CD4-positive, alpha-beta T cell (primary cell): ENCODE data around the gene TADA3. TPM values are rescaled to one million over a fixed set of nuclear protein-coding genes. Genes with fewer than 3 reads are reported as not detected.

Experiments used
- ATAC-seq: fragments of 200-7000 bp; cut with Tn5 transposase; one replicate; pipeline ENCODE4 v1.10.0; 2022; ENCODE audit warnings: mild to moderate bottlenecking; ENCODE audit not compliant: poor library complexity
- CTCF ChIA-PET: fragments of 350-600 bp; sonication (Branson Sonifier 250); formaldehyde crosslinking; loops from one replicate; lab custom pipeline; 2021; ENCODE audit warnings: antibody characterized with exemption, inconsistent platforms; lab: Charles Lee
- POLR2A ChIA-PET: fragments of 350-600 bp; sonication (Branson Sonifier 250); formaldehyde crosslinking; loops from one replicate; lab custom pipeline; 2021; ENCODE audit warnings: antibody characterized with exemption, inconsistent platforms; lab: Charles Lee
- DNase-seq, 14 experiments: peaks; one replicate each; pipeline ENCODE4 v3.0.0-alpha.2; 2013 to 2020; ENCODE audit warnings: mixed read lengths in 2 of 14
- H3K27ac ChIP-seq, 2 donors: one replicate each; pipeline versions ENCODE4 v1.5.1 to v1.7.0; 2013; ENCODE audit warnings: low read length in 2 of 2, low read depth in 1 of 2, mild to moderate bottlenecking in 1 of 2
- H3K27me3 ChIP-seq, 2 experiments: 1 replicate in 1 of 2; 2 replicates in 1 of 2; pipeline versions ENCODE4 v1.6.1 to v1.7.0; 2013; ENCODE audit warnings: low read length in 2 of 2, control low read depth in 1 of 2, mild to moderate bottlenecking in 1 of 2, moderate library complexity in 1 of 2; ENCODE audit not compliant: insufficient read depth in 2 of 2, control insufficient read depth in 1 of 2
- H3K36me3 ChIP-seq: one replicate; pipeline ENCODE4 v1.6.1; 2013; ENCODE audit warnings: low read length, control low read depth; ENCODE audit not compliant: insufficient read depth
- H3K4me1 ChIP-seq: one replicate; pipeline ENCODE4 v1.6.1; 2013; ENCODE audit warnings: low read length, control low read depth; ENCODE audit not compliant: insufficient read depth
- H3K4me3 ChIP-seq: one replicate; pipeline ENCODE4 v1.5.1; 2013; ENCODE audit warnings: mild to moderate bottlenecking, low read length, moderate library complexity
- H3K9me3 ChIP-seq, 2 experiments: 1 replicate in 1 of 2; 2 replicates in 1 of 2; pipeline versions ENCODE4 v1.6.1 to v1.7.0; 2013; ENCODE audit warnings: low read length in 2 of 2, mild to moderate bottlenecking in 2 of 2, control low read depth in 1 of 2, moderate library complexity in 1 of 2; ENCODE audit not compliant: control insufficient read depth in 1 of 2, insufficient read depth in 1 of 2
- H3K27ac Mint-ChIP-seq: one replicate; pipeline ENCODE4 v1.8.0; 2020; ENCODE audit warnings: mixed read lengths
- H3K27me3 Mint-ChIP-seq: one replicate; pipeline ENCODE4 v1.8.0; 2021; ENCODE audit warnings: mixed read lengths
- H3K36me3 Mint-ChIP-seq: one replicate; pipeline ENCODE4 v1.8.0; 2021; ENCODE audit warnings: low read depth, mixed read lengths
- H3K4me1 Mint-ChIP-seq: one replicate; pipeline ENCODE4 v1.8.0; 2021; ENCODE audit warnings: low read depth, mixed read lengths
- H3K4me3 Mint-ChIP-seq: one replicate; pipeline ENCODE4 v1.8.0; 2020; ENCODE audit warnings: mild to moderate bottlenecking, mixed read lengths
- H3K9me3 Mint-ChIP-seq: one replicate; pipeline ENCODE4 v1.8.0; 2020; ENCODE audit warnings: mixed read lengths
- CTCF ChIP-seq: fragments of 200-600 bp; IDR thresholded peaks from one replicate; pipeline ENCODE4 v1.8.0; 2022; ENCODE audit warnings: antibody characterized with exemption, mild to moderate bottlenecking
- intact Hi-C, 2 experiments: fragments of 100-400 bp; cut with DNase I in 1 of 2; cut with micrococcal nuclease in 1 of 2; formaldehyde crosslinking; loops; one replicate each; pipeline versions ENCODE4 v1.15.1 to v1.9.0; 2023 to 2025; cut with DNase I, micrococcal nuclease
- total RNA-seq, 174 experiments: library from RNA in 2 of 174; stranded (reverse) in 2 of 174; gene quantifications; one replicate each; pipeline ENCODE4 v1.2.3 and lab custom pipeline; 2021 to 2026

The TADA3 gene
- total RNA-seq, 2 experiments from 2014 or later = 14.7 to 16.5 TPM

- intact Hi-C loops = loop anchor here in 1 of 2 experiments (10.0 kb wide), 1 partner anchor 63 kb away; the partner anchor contains the start of gene BRPF1
- ChIA-PET POLR2A (interaction anchor here (0.9 kb wide), 1 partner anchor 19 kb away, joined by 3 read pairs; no protein-coding TSS in a partner anchor), CTCF (interaction anchor here (0.7 kb wide), 1 partner anchor 537 kb away, joined by 5 read pairs; no protein-coding TSS in a partner anchor)
- no peak for TF ChIP-seq CTCF
- Mint-ChIP-seq H3K27me3 (no peaks in the 10 kb centered on the region), H3K4me3 (no peak overlapping the region), H3K4me1 (peaks cover 52% of the 10 kb centered on the region), H3K9me3 (no peaks in the 10 kb centered on the region), H3K27ac (peak overlapping the region; percentile 67), H3K36me3 (peaks cover 85% of the 10 kb centered on the region)
- DNase-seq (no peak), ATAC-seq (no peak)
- H3K9me3 ChIP-seq = no peaks in the 10 kb centered on the region
- H3K4me1 ChIP-seq = peaks cover 42% of the 10 kb centered on the region
- H3K36me3 ChIP-seq = peaks cover 69% of the 10 kb centered on the region
- no peaks in the 10 kb centered on the region for H3K27me3 ChIP-seq
- H3K27ac ChIP-seq = no peak overlapping the region
- H3K4me3 ChIP-seq = no peak overlapping the region
Observed at GRCh38 chr3:9797196-9797945, 5.1 kb upstream of the TADA3 start.

- ChIA-PET POLR2A (no interaction called here), CTCF (interaction anchor here (1.3 kb wide), 1 partner anchor 13 kb away, joined by 3 read pairs; no protein-coding TSS in a partner anchor)
- H3K9me3 ChIP-seq = no peaks in the 10 kb centered on the region
- H3K4me3 Mint-ChIP-seq = peak overlapping the region; percentile 86
- no peaks in the 10 kb centered on the region for H3K9me3 Mint-ChIP-seq
- H3K4me1 ChIP-seq = peaks cover 63% of the 10 kb centered on the region
- peaks cover 71% of the 10 kb centered on the region for H3K4me1 Mint-ChIP-seq
- intact Hi-C loops = loop anchor here (2.0 to 10.0 kb wide), 2 partner anchors 60 to 96 kb away; partner anchors contain the start of genes BRPF1 (in 1 of the 2) and JAGN1 (in 1 of the 2)
- H3K36me3 ChIP-seq = peaks cover 61% of the 10 kb centered on the region
- ATAC-seq (no peak), DNase-seq (peak in 1 of 14 experiments; percentile 32)
- peak overlapping the region; percentile 72 for H3K27ac Mint-ChIP-seq
- no peak for TF ChIP-seq CTCF
- H3K27me3 ChIP-seq = no peaks in the 10 kb centered on the region
- H3K27me3 Mint-ChIP-seq = no peaks in the 10 kb centered on the region
- H3K27ac ChIP-seq = no peak overlapping the region
- H3K4me3 ChIP-seq = no peak overlapping the region
- H3K36me3 Mint-ChIP-seq = peaks cover 78% of the 10 kb centered on the region
Observed at GRCh38 chr3:9795207-9795606, 2.9 kb upstream of the TADA3 start.

- CTCF ChIA-PET = interaction anchor here (1.3 kb wide), 1 partner anchor 14 kb away, joined by 3 read pairs; no protein-coding TSS in a partner anchor
Observed at GRCh38 chr3:9794400-9794799, 2.1 kb upstream of the TADA3 start.

More at GRCh38 chr3:9794400-9794799, 2.1 kb upstream of the TADA3 start:
- peaks cover 78% of the 10 kb centered on the region for H3K36me3 Mint-ChIP-seq
- H3K9me3 Mint-ChIP-seq = no peaks in the 10 kb centered on the region
- DNase-seq = no peak
- H3K4me1 Mint-ChIP-seq = peaks cover 75% of the 10 kb centered on the region
- POLR2A ChIA-PET = interaction anchor here (2.3 to 2.4 kb wide), 2 partner anchors 13 to 63 kb away, joined by 26 to 30 read pairs; partner anchors contain the start of gene BRPF1
- no peaks in the 10 kb centered on the region for H3K27me3 ChIP-seq
- peak overlapping the region; percentile 78 for H3K27ac Mint-ChIP-seq
- no peaks in the 10 kb centered on the region for H3K27me3 Mint-ChIP-seq
- H3K27ac ChIP-seq = no peak overlapping the region
- peak overlapping the region; percentile 99 for H3K4me3 ChIP-seq
- H3K4me3 Mint-ChIP-seq = peak overlapping the region; percentile 89
- no peaks in the 10 kb centered on the region for H3K9me3 ChIP-seq
- TF ChIP-seq CTCF = no peak
- no peak for ATAC-seq
- intact Hi-C loops = loop anchor here (2.0 to 10.0 kb wide), 6 partner anchors 48 to 528 kb away; partner anchors contain the start of genes BRPF1 (in 1 of the 2), EMC3 (in 1 of the 2), JAGN1 (in 1 of the 2) and RPUSD3 (in 1 of the 2)
- H3K36me3 ChIP-seq = peaks cover 61% of the 10 kb centered on the region
- H3K4me1 ChIP-seq = peaks cover 62% of the 10 kb centered on the region
